MM.1S (cell line): ENCODE results near the gene CEACAM18.

Experiments
- CTCF ChIP-seq: fragments of 300-600 bp; sonication (generic); IDR thresholded peaks from 2 replicates; pipeline ENCODE4 v1.5.1; 2016; ENCODE audit warnings: antibody characterized with exemption, low read length, mixed read lengths
- EZH2 ChIP-seq: fragments of 300-600 bp; sonication (generic); optimal IDR thresholded peaks from 2 replicates; pipeline ENCODE3; 2017; ENCODE audit warnings: low read depth, mild to moderate bottlenecking, antibody characterized with exemption, low read length, mixed read lengths

- TF ChIP-seq CTCF (no peak), EZH2 (no peak)
Measured at GRCh38 chr19:51531349-51532315, 53.3 kb downstream of the CEACAM18 start, which contains the start of gene SIGLEC6.
